Activated T-cell treated with anti-CD3 and anti-CD28 coated beads, Interleukin-2, amount 50 U/mL, for 24 hours (primary cell): ENCODE results near the gene ADCYAP1R1.

Source experiments
- DNase-seq: peaks from one replicate; pipeline ENCODE4 v3.0.0-alpha.2; 2020
- H3K27ac Mint-ChIP-seq: 2 replicates; pipeline ENCODE4 v1.8.0; 2020; ENCODE audit warnings: mild to moderate bottlenecking, mixed read lengths
- H3K27me3 Mint-ChIP-seq: 2 replicates; pipeline ENCODE4 v1.8.0; 2020; ENCODE audit warnings: mixed read lengths
- H3K36me3 Mint-ChIP-seq: 2 replicates; pipeline ENCODE4 v1.8.0; 2020; ENCODE audit warnings: low read depth, mixed read lengths
- H3K4me1 Mint-ChIP-seq: 2 replicates; pipeline ENCODE4 v1.8.0; 2020; ENCODE audit warnings: low read depth, mixed read lengths
- H3K4me3 Mint-ChIP-seq: 2 replicates; pipeline ENCODE4 v1.8.0; 2020; ENCODE audit warnings: mild to moderate bottlenecking, moderate library complexity, mixed read lengths
- H3K9me3 Mint-ChIP-seq: 2 replicates; pipeline ENCODE4 v1.8.0; 2020; ENCODE audit warnings: mixed read lengths

The ADCYAP1R1 gene

DNA sequence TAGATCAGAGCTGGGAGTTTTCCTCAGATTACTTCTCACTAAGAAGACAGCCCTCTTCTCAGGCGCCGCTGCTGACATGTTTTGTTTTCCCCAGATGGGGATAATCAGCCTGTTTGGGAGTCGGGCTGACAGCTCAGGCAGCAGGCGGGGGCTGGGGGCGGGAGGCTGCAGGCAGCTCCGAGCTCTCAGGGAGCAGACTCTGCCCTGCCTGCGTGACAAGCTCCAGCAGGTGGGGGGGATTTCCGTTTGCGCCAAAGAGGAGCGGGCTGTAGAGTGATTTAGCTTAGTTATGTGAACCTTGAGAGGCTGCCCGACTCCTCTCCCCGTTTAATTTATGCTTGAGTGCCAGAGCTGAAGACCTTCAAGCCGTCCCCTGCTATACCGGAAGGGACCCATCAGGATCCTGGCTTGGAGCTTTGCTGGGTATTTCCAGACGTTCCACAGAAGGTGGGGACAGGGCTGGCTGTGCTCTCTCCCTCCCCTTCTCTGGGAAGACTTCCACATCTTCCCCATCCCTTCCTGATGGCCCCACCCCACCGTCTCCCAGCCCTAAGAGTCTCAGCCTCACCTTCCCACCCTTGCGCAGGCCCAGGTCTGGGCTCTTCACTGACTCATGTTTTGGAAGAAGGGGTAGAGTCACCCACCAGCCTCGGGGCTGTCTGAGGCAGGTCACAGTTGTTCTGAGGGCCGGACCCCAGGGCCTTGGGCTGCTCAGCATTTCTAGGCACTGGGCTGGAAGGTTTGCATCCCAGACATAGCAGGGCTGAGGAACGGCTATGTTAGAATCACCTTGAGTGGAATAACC, 24.7 kb upstream of the ADCYAP1R1 start:
- no peaks in the 10 kb centered on the region for H3K36me3 Mint-ChIP-seq
- no peak overlapping the region for H3K4me3 Mint-ChIP-seq
- peaks cover 21% of the 10 kb centered on the region for H3K4me1 Mint-ChIP-seq
- H3K9me3 Mint-ChIP-seq, result peaks cover 6% of the 10 kb centered on the region
- H3K27ac Mint-ChIP-seq, result no peak overlapping the region
- H3K27me3 Mint-ChIP-seq, result peaks cover 5% of the 10 kb centered on the region
- DNase-seq, result no peak

DNA sequence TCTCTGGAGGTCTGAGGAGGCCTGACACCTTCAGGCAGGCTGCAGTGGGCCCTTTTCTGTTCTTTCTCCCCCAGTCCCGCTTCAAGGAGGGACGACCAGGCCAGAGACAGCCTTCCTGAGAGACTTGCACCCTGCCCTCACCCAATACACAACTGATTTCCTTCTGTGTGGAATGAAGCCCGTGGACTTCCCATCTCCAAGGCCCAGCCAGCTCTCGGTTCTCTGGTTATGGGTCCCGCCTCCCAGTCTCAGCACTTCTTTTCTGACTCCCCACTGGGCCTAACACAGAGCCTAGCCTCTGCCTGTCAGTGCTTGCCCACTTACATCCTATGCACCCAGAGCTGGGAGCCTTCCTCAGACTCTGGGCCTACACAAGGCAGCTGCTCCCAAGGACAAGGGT, 24.1 kb upstream of the ADCYAP1R1 start:
- no peaks in the 10 kb centered on the region for H3K36me3 Mint-ChIP-seq
- H3K27ac Mint-ChIP-seq, result no peak overlapping the region

DNA sequence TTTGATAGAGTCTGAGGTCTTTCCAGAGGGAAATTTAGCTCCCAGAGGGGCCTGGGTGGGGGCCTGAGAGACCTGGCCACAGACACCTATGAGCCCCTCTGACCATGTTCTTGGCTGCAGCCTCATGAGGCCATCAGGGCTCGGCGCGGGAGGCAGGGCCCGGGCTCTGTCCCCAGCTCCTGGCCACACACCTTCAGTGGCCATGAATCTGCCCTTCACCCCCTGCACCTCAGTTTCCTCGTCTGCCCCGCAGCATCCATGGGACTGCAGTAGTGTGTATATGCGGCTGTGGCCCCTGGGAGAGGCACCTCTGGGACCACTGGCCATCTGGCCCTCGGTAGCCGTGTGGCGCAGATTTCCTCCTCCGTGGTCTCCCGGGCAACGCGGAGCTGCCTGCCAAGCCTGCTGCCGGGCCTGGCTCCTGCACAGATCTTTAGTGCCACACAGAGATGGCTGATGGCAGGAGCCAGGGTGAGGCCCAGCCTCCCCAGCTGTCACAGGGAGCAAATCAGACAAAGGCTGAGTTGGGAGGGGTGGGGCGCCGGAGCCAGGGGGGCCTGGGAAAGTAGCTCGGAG, 23.6 kb upstream of the ADCYAP1R1 start:
- DNase-seq, result no peak
- no peak overlapping the region for H3K4me3 Mint-ChIP-seq
- H3K27ac Mint-ChIP-seq, result no peak overlapping the region
- no peaks in the 10 kb centered on the region for H3K36me3 Mint-ChIP-seq
- peaks cover 5% of the 10 kb centered on the region for H3K27me3 Mint-ChIP-seq
- H3K4me1 Mint-ChIP-seq, result peaks cover 17% of the 10 kb centered on the region
- H3K9me3 Mint-ChIP-seq, result peaks cover 6% of the 10 kb centered on the region

More for the DNA sequence above, 24.1 kb upstream of the ADCYAP1R1 start:
- no peak for DNase-seq
- H3K9me3 Mint-ChIP-seq, result peaks cover 6% of the 10 kb centered on the region
- peaks cover 21% of the 10 kb centered on the region for H3K4me1 Mint-ChIP-seq
- H3K27me3 Mint-ChIP-seq, result peaks cover 5% of the 10 kb centered on the region
- no peak overlapping the region for H3K4me3 Mint-ChIP-seq

DNA sequence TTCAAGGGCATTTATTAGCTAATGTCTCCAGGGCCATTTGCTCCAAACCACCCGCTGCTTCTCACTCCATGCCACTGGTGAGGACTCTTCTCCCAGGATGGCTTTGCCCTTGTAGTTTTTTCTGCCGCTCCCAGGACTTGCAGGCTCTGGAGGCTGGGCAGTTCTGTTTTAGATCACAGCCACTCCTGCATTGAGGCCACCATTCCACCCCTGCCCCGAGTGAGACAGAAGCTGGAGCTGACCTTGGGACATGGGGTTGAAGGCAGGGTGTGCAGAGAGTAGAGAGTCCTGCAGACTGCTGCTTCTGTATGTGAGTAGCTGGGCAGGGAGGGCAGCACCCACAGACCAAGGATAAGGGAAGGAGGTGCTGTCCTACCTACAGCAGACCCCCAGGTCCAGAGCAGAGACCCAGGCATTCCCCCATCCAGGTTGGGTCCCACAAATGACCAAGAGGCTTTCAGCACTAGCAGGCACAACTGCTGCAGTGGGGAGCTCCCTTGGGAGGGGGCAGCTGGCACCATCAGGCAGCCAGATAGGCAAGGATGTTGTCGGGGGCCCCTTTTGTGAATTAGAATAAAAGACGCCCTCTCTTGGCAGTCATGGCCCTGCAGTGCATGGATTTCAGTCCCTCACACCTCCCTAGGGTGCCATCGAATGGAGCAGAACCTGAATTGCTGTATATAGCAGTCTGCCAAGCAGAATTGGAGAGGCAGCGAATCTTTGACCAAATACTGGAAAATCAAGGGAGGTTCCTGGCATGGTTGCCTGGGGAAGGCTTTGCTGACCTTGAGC, 22.7 kb upstream of the ADCYAP1R1 start:
- DNase-seq, result no peak
- Mint-ChIP-seq H3K4me1 (peaks cover 8% of the 10 kb centered on the region), H3K9me3 (no peaks in the 10 kb centered on the region), H3K36me3 (no peaks in the 10 kb centered on the region), H3K27me3 (peaks cover 5% of the 10 kb centered on the region), H3K4me3 (no peak overlapping the region), H3K27ac (no peak overlapping the region)

DNA sequence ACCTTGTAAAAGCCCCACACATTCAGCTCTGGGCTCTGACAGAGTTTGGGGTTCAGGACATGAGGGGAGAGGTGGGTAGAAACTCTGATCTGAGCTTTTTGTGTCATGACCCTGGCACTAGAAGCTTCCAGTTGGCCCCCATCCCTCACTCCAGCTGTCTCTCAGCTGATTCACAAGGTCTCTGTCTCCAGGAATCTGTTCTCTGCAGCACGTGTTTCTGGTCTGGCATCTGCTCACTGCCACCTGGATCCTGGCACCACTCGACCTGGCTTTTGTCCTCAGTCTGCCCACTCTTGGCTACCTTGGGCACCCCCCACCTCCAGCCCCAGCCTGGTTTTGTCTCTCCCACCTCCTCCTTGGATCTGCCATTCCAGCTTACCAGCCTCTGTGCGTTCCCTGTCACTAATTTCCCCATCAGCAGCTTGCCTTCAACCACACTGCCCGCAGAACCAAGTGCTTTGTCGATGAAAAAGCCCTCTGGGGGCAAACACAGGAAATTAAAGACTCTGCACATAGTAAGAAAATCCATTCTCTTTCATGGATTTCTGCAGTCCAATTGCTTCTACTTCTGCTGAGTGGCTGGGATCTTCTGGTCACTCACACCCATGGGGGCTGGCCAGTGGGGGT, 18.3 kb upstream of the ADCYAP1R1 start:
- Mint-ChIP-seq H3K36me3 (no peaks in the 10 kb centered on the region), H3K4me3 (no peak overlapping the region), H3K9me3 (no peaks in the 10 kb centered on the region), H3K4me1 (no peaks in the 10 kb centered on the region), H3K27me3 (peaks cover 12% of the 10 kb centered on the region), H3K27ac (no peak overlapping the region)
- no peak for DNase-seq

DNA sequence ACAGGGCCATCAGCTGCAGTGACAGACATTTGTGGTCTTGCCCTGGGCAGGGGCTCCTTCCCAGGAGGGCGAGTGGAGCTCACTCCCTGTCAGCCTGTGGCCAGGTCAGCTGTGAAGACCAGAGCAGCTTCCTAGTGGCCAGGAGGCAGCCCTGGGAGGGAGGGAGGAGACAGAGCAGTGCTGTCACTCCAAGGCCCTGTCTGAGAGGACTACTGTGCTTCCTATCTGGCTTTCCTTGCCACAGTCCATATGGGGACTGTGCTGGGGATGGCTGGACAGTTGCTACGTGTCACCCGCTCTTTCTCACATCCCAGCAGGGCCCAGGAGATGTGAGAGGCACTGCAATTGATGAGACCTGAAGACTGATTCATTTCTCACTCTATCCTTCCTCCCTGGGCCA, 15.2 kb upstream of the ADCYAP1R1 start:
- no peak for DNase-seq
- no peak overlapping the region for H3K27ac Mint-ChIP-seq
- H3K9me3 Mint-ChIP-seq, result no peaks in the 10 kb centered on the region
- peaks cover 21% of the 10 kb centered on the region for H3K27me3 Mint-ChIP-seq
- H3K36me3 Mint-ChIP-seq, result no peaks in the 10 kb centered on the region
- H3K4me1 Mint-ChIP-seq, result no peaks in the 10 kb centered on the region
- H3K4me3 Mint-ChIP-seq, result no peak overlapping the region

DNA sequence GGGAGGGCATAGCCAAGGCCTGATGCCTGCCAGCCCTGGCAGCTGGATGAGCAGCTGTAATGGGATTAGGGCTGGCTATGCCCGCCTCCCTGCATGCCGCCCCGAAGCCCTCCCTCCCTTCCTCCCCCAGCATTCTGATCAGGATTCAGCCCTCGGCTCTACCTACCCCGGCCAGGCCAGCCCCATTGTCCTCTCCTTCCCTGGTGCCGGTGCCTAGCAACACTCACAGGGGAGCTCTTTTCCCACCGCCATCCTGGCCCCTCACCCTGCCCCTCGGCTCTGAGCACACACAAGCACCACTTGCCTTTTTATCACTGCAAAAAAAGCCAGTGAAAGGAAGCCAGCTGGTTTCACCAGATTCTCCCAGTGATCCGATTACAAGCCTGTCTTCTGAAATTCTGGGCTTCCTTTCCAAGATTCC, 9.0 kb upstream of the ADCYAP1R1 start:
- H3K36me3 Mint-ChIP-seq, result no peaks in the 10 kb centered on the region
- H3K27ac Mint-ChIP-seq, result no peak overlapping the region
- DNase-seq, result no peak
- H3K4me1 Mint-ChIP-seq, result no peaks in the 10 kb centered on the region
- H3K4me3 Mint-ChIP-seq, result no peak overlapping the region
- no peaks in the 10 kb centered on the region for H3K9me3 Mint-ChIP-seq
- peaks cover 38% of the 10 kb centered on the region for H3K27me3 Mint-ChIP-seq

DNA sequence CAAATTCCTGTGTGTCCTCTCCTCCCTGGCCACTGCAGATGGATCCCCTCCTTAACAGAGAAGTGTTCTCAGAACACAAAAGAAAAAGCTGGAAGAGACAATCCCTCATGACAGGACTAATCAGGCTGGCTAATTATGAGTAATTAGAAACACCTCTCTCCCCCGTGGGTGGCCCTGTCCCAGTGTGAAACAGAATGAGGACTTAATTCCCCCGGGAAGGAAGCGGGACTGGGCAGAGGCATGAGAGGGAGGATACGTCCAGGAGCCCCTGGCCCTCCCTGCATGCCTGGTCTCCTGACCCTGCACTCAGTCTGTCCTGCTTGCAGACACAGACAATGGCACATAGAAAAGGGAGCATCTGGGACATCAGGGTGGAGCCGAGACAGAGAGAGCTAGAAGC, 7.6 kb upstream of the ADCYAP1R1 start:
- Mint-ChIP-seq H3K27ac (no peak overlapping the region), H3K36me3 (no peaks in the 10 kb centered on the region), H3K4me1 (no peaks in the 10 kb centered on the region), H3K4me3 (no peak overlapping the region), H3K9me3 (no peaks in the 10 kb centered on the region), H3K27me3 (peaks cover 41% of the 10 kb centered on the region)
- no peak for DNase-seq

DNA sequence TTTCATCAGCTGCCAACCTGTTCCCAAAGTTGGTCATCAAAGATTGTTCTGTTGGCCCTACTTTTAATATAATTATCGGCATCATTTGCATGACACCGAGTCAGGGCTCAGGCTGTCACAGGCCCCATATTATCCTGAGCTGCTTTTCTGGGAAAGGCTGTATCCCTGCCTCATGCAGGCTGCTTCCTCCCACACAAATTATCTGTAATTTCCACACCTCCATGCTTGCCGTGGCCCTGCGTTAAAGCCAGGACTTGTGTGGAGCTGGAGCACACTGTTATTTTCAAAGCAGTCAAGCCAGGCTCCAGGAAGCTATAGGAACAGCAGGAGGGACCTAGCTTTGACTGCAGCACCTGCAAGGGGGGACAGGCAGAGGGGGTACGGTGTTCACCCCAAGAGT, 5.4 kb upstream of the ADCYAP1R1 start:
- no peaks in the 10 kb centered on the region for H3K36me3 Mint-ChIP-seq
- H3K27me3 Mint-ChIP-seq, result peaks cover 51% of the 10 kb centered on the region

DNA sequence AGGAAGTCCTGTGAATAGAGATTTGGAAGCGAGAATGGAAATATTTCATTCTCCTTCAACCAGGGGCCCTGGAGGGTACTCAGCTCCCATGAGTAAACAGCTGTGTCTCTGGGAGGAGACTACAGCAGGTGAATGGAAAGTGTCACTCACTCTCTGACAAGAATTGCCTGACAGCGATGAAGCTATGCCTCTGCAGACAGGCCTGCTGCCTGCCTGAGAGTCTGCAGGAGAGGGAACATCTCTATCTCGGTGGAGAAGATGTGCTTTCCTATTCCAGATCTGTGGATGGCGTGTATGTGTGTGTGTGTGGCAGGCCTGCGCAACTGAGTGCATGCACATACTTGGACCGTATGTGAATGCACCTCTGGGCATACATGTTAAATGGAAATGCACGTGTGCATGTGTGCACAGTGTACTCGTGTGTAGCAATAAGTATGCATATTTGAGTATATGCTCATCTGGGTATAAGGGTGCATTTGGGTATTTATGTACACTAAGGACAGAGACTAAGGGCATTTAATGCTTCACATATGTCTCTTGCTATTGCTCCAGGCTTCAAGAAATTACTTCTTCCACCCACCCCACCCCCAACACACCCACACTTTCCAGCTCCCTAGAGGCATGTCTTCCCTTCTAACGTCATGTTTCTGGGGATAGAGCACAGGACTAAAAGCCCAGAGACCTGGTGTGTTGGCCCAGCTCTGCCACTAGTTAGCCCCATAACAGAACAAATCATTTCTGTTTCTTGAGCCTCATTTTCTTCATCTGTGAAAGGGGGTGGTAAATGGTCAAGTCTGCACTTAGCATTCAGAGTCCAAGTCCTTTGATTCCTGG, 4.6 kb upstream of the ADCYAP1R1 start:
- H3K4me1 Mint-ChIP-seq, result peaks cover 2% of the 10 kb centered on the region
- no peaks in the 10 kb centered on the region for H3K9me3 Mint-ChIP-seq
- DNase-seq, result no peak
- peaks cover 45% of the 10 kb centered on the region for H3K27me3 Mint-ChIP-seq
- H3K36me3 Mint-ChIP-seq, result no peaks in the 10 kb centered on the region
- H3K27ac Mint-ChIP-seq, result no peak overlapping the region
- H3K4me3 Mint-ChIP-seq, result no peak overlapping the region

More for the DNA sequence above, 5.4 kb upstream of the ADCYAP1R1 start:
- Mint-ChIP-seq H3K27ac (no peak overlapping the region), H3K4me3 (no peak overlapping the region), H3K4me1 (peaks cover under 1% of the 10 kb centered on the region), H3K9me3 (no peaks in the 10 kb centered on the region)
- DNase-seq, result no peak

DNA sequence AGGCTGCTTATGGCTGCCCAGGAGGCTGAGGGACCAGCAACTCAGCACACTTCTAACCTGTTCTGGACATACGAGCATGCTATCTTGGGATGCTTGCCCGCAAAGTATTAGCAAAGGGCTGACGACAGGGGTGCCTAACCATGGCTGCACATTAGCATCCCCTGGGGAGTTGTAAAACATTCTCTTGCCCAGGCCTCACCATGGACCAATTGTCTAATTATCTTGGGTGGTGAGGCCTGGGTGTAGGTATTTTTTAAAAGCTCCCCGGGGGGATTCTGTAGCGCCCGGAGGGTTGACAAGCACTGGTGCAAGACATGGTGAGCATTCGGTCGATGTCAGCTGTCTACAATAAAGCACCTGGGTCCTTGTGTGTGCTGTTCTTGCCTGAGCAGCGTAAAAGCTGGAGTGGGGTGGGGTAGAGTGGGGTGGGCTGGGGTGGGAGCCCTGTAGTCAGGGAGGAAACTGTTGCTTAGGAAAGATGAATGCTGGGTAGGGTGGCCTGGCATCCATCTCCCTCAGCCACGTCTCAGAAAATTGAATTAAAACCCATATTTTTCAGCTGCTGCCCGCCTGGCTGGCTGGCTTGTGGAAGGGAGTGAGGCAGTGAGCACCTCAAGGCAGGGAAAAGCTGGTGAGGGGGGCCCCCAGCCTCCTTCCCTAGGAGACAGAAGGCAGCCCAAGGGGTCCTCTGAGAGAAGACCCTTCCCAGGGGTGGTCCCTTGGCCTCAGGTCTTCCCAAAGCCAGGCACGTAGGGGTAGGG, 2.9 kb upstream of the ADCYAP1R1 start:
- peaks cover 48% of the 10 kb centered on the region for H3K27me3 Mint-ChIP-seq
- H3K4me1 Mint-ChIP-seq, result peaks cover 2% of the 10 kb centered on the region
- no peak overlapping the region for H3K27ac Mint-ChIP-seq
- H3K4me3 Mint-ChIP-seq, result no peak overlapping the region
- H3K9me3 Mint-ChIP-seq, result no peaks in the 10 kb centered on the region
- no peaks in the 10 kb centered on the region for H3K36me3 Mint-ChIP-seq
- no peak for DNase-seq

DNA sequence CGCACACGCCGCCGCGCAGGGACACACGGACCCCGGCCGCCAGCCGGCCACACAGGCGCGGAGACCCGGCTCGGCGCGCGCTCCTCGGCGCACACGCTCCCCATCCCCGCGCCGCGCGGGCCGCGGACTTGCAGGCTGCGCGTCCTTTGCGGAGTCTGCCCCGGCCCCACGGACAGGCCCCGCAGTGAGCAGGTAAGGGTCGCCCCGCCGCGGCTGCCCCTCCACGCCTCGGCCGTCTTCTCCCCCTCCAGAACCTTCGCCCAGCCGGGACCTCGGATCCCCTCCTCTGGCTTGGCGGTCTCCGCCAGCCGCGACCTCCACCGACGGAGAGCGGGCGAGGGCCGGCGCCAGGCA, 356 bp downstream of the ADCYAP1R1 start:
- no peaks in the 10 kb centered on the region for H3K36me3 Mint-ChIP-seq
- peaks cover 53% of the 10 kb centered on the region for H3K27me3 Mint-ChIP-seq
- no peaks in the 10 kb centered on the region for H3K9me3 Mint-ChIP-seq
- no peak overlapping the region for H3K27ac Mint-ChIP-seq
- no peak overlapping the region for H3K4me3 Mint-ChIP-seq
- H3K4me1 Mint-ChIP-seq, result peaks cover 2% of the 10 kb centered on the region
- DNase-seq, result no peak

DNA sequence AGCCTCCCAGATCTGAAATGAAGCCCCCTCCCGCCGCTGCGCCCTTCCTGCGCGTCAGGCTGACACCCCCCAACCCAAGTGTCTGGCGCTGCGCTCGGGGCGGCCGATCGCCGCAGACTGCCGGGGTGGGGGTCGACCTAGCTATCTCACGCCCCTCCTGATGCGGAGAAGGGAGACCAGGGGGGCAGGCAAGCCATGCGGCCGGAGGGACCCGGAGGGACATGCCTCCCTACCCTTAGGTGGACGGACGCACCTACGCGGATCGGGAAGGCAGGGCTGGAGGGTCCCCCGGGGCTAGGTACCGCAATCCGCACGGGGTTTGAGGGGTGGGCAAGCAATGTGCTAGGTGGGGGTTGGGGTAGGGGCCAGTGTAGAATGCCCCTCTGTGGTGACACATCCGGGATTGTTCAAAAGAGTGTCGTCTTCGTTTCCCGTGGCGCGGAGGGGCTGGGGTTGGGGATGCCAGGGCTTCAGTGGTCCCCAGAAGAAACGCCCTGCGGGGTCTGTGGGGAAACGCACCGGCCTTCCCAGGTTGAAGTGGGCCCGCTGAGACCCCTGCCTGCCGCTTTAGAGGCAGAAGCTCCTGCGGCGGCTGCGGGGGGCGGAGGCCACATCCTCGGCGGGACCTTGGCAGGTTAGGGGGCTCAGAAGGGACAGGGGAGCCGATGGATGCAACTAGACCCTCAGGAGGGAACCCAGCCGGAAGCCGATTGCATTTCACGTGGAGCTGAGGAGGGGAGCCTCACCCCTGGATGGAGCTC, 913 bp downstream of the ADCYAP1R1 start:
- peaks cover 56% of the 10 kb centered on the region for H3K27me3 Mint-ChIP-seq
- H3K4me1 Mint-ChIP-seq, result peaks cover 2% of the 10 kb centered on the region
- no peaks in the 10 kb centered on the region for H3K9me3 Mint-ChIP-seq
- DNase-seq, result no peak
- H3K27ac Mint-ChIP-seq, result no peak overlapping the region
- no peaks in the 10 kb centered on the region for H3K36me3 Mint-ChIP-seq
- no peak overlapping the region for H3K4me3 Mint-ChIP-seq
